H1 (cell line): Measurements from ENCODE around the gene PSMD5. TPM values are rescaled to one million over a fixed set of nuclear protein-coding genes. Genes with fewer than 3 reads are reported as not detected.

Experiments
- EZH2 ChIP-seq: fragments of 200-600 bp; sonication (generic); IDR thresholded peaks from 2 replicates; pipeline ENCODE4 v1.7.1; 2012; ENCODE audit warnings: low read depth, mild to moderate bottlenecking, moderate library complexity, low read length, inconsistent platforms; ENCODE audit not compliant: severe bottlenecking
- HDAC6 ChIP-seq: IDR thresholded peaks from one replicate; pipeline ENCODE4 v1.7.1; 2012; ENCODE audit warnings: low read depth, mild to moderate bottlenecking, inconsistent platforms, low read length, moderate library complexity
- MAFK ChIP-seq: IDR thresholded peaks from 2 replicates; pipeline ENCODE4 v1.6.1; 2012; ENCODE audit warnings: low read depth, mild to moderate bottlenecking, improper control_type of control experiment, low read length
- TAF7 ChIP-seq: optimal IDR thresholded peaks from 2 replicates; pipeline ENCODE3; 2011; ENCODE audit warnings: low read depth, mild to moderate bottlenecking, inconsistent platforms, low read length, moderate library complexity, borderline replicate concordance
- polyA plus RNA-seq, 7 experiments: library from polyadenylated mRNA; depleted of rRNA in 3 of 7; stranded (reverse) in 5 of 7; unstranded in 2 of 7; fragments of >200 nt in 5 of 7; fragments of 200-250 nt in 2 of 7; gene quantifications; 1 replicate in 5 of 7; 2 replicates in 1 of 7; 4 replicates in 1 of 7; pipeline versions ENCODE4 v1.2.1 to v1.2.3, GENCODE V29; 2011 to 2013; ENCODE audit warnings: missing spikeins in 2 of 7, mixed read lengths in 2 of 7
- total RNA-seq: library from RNA; stranded (reverse); fragmentation: NEBNext Ultra II Directional; extraction: Animal tissue kit (Norgen Biotek cat#: 25700); gene quantifications from 2 replicates; pipeline ENCODE4 v1.2.1, GENCODE V29; 2021

PSMD5 gene
- total and polyA plus RNA-seq, 2 of the 8 experiments (the other 6 are each of a cell fraction or from before 2014, with no cell fraction given), result 19.2 to 30.5 TPM

- no peak for TF ChIP-seq TAF7
- TF ChIP-seq MAFK, result no peak
- no peak for TF ChIP-seq EZH2
- TF ChIP-seq HDAC6, result no peak
Measured at GRCh38 chr9:120891245-120891883, 48.6 kb upstream of the PSMD5 start (continued).
